GM12892 (cell line): ENCODE data around the gene GANC.
"Not testable (repeated sequence)": the region's sequence is repeated elsewhere in the genome, so short reads cannot be mapped to it uniquely, and the experiment has no call there.

ENCODE experiments used
- DNase-seq: peaks from one replicate; pipeline ENCODE4 v3.0.0; 2011; ENCODE audit not compliant: insufficient read length
- FAIRE-seq: peaks from 2 replicates; lab custom pipeline; 2011; peaks lifted over from hg19 to GRCh38; lab: Jason Lieb, UNC
- POLR2A ChIP-seq: IDR thresholded peaks from 2 replicates; pipeline ENCODE4 v1.6.1; 2011; ENCODE audit warnings: low read depth, low read length, control low read depth
- POLR2AphosphoS5 ChIP-seq: IDR thresholded peaks from 2 replicates; pipeline ENCODE4 v1.6.1; 2011; ENCODE audit warnings: low read depth, low read length, control low read depth
- TAF1 ChIP-seq: IDR thresholded peaks from 2 replicates; pipeline ENCODE4 v1.6.1; 2011; ENCODE audit warnings: low read depth, mild to moderate bottlenecking, control low read depth, low read length, borderline replicate concordance

GANC gene

DNA sequence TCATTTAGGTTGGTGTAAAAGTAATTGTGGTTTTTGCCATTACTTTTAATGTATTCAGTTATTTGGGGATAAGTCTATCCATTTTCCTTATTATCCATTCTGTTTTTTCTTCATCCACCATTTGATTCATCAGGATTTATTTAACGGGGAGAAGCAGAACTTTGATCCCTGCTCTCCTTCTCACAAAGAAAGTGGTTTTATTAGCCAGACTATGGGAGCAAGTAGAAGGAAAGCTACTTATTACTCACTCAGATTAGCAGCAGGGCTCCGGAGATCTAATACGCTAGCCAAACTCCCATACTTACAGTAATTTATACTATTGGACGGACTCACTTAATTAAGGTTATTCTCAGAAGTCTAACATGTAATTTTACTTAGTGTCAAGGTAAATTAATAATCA is 14.9 kb downstream of the GANC start:
- TF ChIP-seq TAF1 (no peak), POLR2AphosphoS5 (no peak), POLR2A (no peak)
- FAIRE-seq (no peak), DNase-seq (no peak)

DNA sequence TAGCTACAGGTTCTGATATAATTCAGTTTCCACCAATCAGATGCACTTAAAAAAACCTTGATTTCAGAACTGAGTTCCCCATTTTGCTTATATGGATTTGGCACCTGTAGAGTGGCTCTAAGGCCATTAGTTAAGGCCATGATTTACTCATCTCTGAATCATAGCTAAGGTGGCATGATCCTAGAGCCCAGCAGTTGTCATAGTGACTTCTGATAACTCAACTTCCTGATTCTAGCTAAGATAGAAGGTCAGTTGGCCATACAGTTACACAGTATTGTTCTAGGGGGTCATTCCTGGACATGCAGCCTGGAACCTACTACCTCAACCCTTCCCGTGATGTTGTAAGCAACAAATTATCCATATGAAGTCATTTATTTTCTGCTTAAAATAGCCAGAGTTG is 16.2 kb downstream of the GANC start:
- TF ChIP-seq TAF1 = no peak
- TF ChIP-seq POLR2A = no peak
- no peak for TF ChIP-seq POLR2AphosphoS5
- FAIRE-seq (no peak), DNase-seq (no peak)

DNA sequence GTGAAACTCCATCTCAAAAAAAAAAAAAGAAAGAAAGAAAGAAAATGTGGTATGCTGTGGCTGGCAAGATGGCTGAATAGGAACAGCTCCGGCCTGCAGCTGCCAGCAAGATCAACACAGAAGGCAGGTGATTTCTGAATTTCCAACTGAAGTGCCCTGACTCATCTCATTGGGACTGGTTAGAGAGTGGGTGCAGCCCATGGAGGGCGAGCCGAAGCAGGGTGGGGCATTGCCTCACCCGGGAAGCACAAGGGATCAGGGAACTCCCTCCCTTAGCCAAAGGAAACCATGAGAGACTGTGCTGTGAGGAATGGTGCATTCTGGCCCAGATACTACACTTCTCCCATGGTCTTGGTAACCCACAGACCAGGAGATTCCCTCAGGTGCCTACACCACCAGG is 28.0 kb downstream of the GANC start:
- FAIRE-seq, DNase-seq: not testable (repeated sequence)

DNA sequence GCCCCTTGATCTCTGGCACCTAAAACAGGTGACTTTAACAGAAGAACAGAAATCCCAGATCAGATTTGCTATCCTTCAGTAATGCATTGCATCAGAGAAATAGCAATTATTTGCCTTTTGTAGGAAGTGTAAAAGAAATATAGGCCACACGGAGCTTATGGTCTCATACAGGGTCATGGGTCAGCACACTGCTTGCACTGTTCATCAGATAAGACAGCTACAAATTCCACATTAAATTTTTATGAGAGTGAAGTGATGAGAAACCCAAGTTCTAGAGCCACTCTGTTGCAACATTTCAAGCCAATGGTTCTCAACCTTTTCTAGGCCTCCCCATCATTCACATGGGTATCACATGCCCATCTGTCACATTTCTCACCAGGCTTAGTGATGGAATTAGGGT is 33.7 kb downstream of the GANC start:
- TF ChIP-seq POLR2A (no peak), POLR2AphosphoS5 (no peak), TAF1 (no peak)
- DNase-seq (no peak), FAIRE-seq (no peak)

DNA sequence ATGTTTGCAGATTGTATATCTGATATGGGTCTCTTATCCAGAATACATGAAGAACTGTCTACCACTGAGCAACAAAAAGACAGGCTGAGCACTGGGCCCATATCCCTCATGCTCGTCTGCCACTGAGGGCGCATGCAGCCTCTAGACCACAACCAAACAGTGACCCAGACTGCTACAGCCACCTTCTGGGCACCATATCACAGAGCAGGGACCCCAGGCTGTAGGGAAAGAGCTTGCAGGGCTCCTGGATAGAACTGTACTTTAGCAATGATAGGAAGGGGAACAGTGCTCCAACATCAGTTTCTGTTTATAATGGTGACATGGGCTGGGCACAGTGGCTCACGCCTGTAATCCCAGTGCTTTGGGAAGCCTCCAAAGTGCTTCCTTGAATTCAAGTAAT is 40.5 kb downstream of the GANC start:
- no peak for DNase-seq
- no peak for TF ChIP-seq POLR2AphosphoS5
- no peak for TF ChIP-seq POLR2A
- TF ChIP-seq TAF1 = no peak
- no peak for FAIRE-seq

DNA sequence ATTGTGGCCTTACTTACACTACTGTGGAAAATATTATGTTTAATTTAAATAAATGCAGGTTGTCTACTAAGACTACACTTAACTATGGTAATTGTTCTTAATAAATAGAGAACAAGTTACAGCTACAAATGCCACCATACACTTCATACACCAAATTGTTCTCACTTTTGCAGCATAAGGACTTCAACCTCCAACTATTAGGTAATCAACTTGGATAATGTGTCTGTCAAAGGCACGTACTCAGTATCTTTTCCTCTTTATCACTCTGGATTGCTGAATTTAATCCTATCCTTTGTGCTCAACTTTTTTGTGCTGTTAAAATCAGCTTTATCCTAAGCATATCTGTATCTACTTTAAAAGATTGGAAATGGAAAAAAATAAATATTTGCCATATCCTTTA is 41.8 kb downstream of the GANC start:
- TF ChIP-seq POLR2AphosphoS5 = no peak
- no peak for TF ChIP-seq POLR2A
- no peak for TF ChIP-seq TAF1
- DNase-seq (no peak), FAIRE-seq (no peak)

DNA sequence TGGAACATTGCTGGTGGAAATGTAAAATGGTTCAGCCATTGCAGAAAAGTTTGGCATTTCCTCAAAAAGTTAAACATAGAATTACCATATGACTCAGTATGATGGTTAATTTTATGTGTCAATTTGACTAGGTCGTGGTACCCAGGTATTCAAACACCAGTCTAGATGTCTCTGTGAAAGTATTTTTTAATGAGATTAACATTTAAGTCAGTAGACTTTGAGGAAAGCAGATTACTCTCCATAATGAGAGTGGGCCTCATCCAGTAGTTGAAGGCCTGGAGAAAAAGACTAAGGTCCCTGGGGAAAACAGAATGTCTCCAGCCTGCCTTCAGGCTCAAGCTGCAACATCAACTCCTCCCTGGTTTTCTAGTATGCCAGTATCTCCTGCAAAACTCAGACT is 42.5 kb downstream of the GANC start:
- FAIRE-seq (no peak), DNase-seq (no peak)
- TF ChIP-seq TAF1 (no peak), POLR2AphosphoS5 (no peak), POLR2A (no peak)

DNA sequence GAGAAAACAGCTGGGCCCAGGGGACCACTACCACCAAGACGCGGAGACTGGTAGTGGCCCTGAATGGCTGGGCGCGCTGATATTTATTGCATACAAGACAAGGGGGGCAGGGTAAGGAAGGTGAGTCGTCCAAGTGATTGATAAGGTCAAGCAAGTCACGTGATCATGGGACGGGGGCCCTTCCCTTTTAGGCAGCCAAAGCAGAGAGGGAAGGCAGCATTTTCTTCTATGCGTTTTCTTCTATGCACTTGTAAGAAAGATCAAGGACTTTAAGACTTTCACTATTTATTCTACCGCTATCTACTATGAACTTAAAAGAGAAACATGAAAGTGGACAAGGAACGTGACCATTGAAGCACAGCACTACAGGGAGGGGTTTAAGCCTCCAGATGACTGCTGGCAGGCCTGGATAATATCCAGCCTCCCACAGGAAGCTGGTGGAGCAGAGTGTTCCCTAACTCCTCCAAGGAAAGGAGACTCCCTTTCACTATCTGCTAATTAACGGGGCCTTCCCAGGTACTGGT is 43.3 kb downstream of the GANC start:
- DNase-seq, FAIRE-seq: not testable (repeated sequence)

DNA sequence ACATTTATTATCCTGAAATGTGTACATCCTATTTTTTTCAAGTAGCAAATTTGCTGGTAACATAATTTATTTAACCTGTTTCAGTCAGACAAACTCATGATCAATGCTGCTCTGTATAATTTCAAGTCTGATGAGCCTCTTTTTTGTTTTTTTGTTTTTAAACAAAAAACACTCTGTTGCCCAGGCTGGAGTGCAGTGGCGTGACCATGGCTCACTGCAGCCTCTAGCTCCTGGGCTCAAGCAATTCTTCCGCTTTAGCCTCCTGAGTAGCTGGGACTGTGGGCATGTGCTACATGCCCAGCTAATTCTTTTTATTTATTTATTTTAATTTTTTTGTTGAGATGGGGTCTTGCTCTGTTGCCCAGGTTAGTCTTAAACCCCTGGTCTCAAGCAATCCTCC is 46.2 kb downstream of the GANC start:
- TF ChIP-seq POLR2AphosphoS5 = no peak
- TF ChIP-seq TAF1 = no peak
- no peak for TF ChIP-seq POLR2A
- DNase-seq = no peak
- FAIRE-seq = no peak

DNA sequence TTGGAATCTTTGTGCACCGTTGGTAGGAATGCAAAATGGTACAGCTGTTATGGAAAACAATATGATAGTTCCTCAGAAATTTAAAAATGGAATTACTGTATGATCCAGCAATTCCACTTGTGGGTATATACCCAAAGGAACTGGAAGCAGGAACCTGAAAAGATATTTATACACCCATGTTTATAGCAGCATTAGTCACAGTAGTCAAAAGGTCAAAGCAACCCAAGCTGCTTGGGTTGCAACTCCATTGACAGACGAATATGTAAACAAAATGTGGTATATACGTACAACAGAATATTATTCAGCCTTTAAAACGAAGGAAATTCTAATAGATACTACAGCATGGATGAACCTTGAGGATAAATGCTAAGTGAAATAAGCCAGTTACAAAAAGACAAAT is 51.3 kb downstream of the GANC start:
- FAIRE-seq (no peak), DNase-seq (no peak)
- no peak for TF ChIP-seq POLR2A
- no peak for TF ChIP-seq POLR2AphosphoS5
- no peak for TF ChIP-seq TAF1

DNA sequence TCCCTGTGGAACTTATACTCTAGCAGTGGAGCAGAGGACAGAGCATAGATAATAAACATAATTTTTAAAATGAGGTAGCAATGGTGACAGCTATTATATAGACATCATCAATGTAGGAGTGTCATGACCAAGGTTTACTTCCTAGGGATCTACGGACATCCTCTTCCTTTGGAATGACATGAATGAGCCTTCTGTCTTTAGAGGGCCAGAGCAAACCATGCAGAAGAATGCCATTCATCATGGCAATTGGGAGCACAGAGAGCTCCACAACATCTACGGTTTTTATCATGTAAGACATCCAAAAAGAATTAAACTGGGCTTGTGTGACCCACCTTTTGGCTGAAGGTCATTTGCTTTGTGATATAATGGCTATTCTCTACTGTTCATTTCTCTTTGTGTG is 56.2 kb downstream of the GANC start:
- FAIRE-seq (no peak), DNase-seq (no peak)
- no peak for TF ChIP-seq TAF1
- TF ChIP-seq POLR2A = no peak
- no peak for TF ChIP-seq POLR2AphosphoS5

DNA sequence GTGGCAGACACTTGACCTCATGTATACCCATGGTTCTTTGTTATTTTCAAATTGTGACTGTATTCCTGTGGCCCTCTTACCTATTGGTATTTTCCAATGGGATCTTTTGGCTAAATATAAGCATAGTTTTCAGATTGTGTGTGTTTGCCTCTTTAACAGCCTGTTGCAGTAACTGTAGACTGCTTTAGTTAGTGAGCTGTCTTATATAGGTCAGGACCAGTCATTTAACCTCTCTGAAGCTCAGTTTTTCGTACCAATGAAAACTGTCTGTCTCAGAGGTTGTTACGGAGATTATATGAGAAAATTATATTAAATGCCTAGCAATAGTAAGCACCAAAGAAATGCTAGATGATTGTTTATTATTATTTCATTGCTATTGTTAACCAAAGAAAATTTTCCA is 57.0 kb downstream of the GANC start:
- TF ChIP-seq POLR2AphosphoS5 (no peak), TAF1 (no peak), POLR2A (no peak)
- FAIRE-seq (no peak), DNase-seq (no peak)

DNA sequence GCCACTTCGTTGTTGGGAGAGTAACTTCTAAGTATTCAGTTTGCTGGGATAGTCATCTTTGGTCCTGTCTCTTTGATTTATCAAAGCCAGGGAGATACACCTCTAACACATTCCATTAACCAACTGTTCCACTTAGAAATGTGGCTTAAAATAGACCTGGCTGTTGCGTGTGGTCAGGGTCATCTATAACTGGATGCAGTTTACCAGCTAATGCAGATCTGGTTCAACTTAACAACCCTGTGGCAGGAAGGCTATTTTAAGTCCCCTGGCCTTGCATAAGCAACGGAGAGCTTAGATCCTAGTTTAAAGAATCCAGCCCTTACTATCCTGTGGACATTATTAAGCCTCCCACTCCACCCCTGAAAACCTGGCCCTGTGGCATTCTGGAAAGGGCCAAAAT is 58.2 kb downstream of the GANC start:
- DNase-seq (no peak), FAIRE-seq (no peak)
- TF ChIP-seq POLR2A (no peak), POLR2AphosphoS5 (no peak), TAF1 (no peak)

DNA sequence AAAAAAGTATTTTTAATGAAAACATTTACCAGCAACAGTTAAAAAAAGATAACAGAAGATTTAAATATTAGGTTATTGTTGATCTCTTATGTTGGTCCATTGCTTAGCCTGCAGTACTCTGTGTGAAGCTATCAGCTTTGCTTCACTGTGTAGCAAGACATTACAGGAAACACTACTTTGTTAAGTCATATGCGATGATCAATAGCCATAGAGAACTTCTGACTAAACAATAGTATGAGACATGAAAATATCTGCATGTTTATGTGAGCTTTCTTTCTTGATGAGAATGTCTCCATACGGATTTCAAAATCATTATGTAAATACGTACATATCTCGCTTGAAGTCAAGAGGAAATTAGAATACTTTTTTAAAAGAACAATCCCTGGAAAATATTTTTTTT is 59.3 kb downstream of the GANC start:
- no peak for FAIRE-seq

DNA sequence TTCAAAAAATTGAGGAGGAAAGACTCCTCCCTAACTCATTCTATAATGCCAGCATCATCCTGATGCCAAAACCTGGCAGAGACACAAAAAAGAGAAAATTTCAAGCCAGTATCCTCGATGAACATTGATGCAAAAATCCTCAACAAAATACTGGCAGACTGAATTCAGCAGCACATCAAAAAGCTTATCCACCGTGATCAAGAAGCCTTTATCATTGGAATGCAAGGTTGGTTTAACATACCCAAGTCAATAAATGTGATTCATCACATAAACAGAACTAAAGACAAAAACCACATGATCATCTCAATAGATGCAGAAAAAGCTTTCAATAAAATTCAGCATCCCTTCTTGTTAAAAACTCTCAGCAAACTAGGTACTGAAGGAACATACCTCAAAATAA is 62.1 kb downstream of the GANC start:
- TF ChIP-seq POLR2A (no peak), TAF1 (no peak), POLR2AphosphoS5 (no peak)
- no peak for FAIRE-seq

More for the DNA sequence above, 59.3 kb downstream of the GANC start:
- DNase-seq = no peak
- TF ChIP-seq POLR2AphosphoS5 (no peak), POLR2A (no peak), TAF1 (no peak)

DNA sequence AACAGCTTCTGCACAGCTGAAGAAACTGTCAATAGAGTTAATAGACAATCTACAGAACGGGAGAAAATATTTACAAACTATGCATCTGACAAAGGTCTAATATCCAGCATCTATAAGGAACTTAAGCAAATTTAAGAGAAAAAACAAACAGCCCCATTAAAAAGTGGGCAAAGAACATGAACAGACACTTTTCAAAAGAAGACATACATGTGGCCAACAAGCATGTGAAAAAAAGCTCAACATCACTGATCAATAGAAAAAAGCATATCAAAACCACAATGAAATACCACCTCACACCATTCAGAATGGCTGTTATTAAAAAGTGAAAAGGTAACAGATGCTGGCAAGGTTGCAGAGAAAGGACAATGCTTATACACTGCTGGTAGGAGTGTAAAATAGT is 63.6 kb downstream of the GANC start:
- not testable (repeated sequence) for FAIRE-seq

More for the DNA sequence above, 62.1 kb downstream of the GANC start:
- DNase-seq = no peak

DNA sequence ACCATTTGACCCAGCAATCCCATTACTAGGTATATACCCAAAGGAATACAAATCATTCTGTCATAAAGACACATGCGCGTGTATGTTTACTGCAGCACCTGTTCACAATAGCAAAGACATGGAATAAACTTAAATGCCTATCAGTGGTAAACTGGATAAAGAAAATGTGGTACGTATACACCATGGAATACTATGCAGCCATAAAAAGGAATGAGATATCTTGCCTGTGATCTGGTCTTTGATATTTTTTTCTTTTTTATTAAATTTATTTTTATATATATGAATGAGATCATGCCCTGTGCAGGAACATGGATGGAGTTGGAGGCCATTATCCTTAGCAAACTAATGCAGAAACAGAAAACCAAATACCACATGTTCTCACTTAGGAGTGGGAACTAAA is 64.1 kb downstream of the GANC start:
- FAIRE-seq, DNase-seq: not testable (repeated sequence)

More for the DNA sequence above, 63.6 kb downstream of the GANC start:
- DNase-seq = not testable (repeated sequence)
